ENCODE measurements around the gene ZDHHC16. TPM values are rescaled to one million over a fixed set of nuclear protein-coding genes. Genes with fewer than 3 reads are reported as not detected.

The ZDHHC16 gene
- total RNA-seq, 1 donor from 2014 or later, result 15.2 TPM

DNA sequence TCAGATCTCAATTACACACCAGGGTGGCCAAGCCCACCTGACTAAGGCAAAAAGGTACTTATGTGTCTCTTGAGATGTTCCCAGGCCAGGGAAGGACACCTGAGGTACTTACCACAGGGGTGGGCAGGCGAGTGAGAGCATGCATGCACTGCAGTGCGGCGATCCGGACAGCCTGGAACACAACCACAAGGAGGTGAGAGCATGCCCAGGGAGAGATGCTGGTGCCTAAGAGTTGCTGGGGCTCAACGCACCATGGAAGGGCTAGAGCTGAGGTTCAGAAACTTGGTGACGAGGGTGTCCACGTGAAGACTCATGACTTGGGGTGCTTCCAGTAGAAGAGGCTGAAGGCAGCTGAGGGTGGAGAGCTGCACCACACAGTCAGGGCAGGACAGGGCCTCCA is 13.1 kb downstream of the ZDHHC16 start:
- no peak overlapping the region for H3K27ac ChIP-seq
- no peaks in the 10 kb centered on the region for H3K9me3 ChIP-seq (ENCODE audit: low read depth)
- no peak for TF ChIP-seq EZH2phosphoT487 (IDR thresholded peaks at IDR 0.05)
- TF ChIP-seq, protein P1, sequence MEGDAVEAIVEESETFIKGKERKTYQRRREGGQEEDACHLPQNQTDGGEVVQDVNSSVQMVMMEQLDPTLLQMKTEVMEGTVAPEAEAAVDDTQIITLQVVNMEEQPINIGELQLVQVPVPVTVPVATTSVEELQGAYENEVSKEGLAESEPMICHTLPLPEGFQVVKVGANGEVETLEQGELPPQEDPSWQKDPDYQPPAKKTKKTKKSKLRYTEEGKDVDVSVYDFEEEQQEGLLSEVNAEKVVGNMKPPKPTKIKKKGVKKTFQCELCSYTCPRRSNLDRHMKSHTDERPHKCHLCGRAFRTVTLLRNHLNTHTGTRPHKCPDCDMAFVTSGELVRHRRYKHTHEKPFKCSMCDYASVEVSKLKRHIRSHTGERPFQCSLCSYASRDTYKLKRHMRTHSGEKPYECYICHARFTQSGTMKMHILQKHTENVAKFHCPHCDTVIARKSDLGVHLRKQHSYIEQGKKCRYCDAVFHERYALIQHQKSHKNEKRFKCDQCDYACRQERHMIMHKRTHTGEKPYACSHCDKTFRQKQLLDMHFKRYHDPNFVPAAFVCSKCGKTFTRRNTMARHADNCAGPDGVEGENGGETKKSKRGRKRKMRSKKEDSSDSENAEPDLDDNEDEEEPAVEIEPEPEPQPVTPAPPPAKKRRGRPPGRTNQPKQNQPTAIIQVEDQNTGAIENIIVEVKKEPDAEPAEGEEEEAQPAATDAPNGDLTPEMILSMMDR (IDR thresholded peaks at IDR 0.05), result no peak
- TF ChIP-seq EZH2 (IDR thresholded peaks at IDR 0.05), result no peak
- peaks cover 7% of the 10 kb centered on the region for H3K36me3 ChIP-seq
- H3K27ac Mint-ChIP-seq, result peak overlapping the region; percentile 40
- no peaks in the 10 kb centered on the region for H3K9me3 Mint-ChIP-seq
- peaks cover 5% of the 10 kb centered on the region for H3K27me3 Mint-ChIP-seq (ENCODE audit: insufficient read depth, low read depth)
- no peaks in the 10 kb centered on the region for H3K79me2 ChIP-seq (ENCODE audit: low read depth)
- no peak overlapping the region for H2AFZ ChIP-seq (replicated peaks)
- H3F3A ChIP-seq (ENCODE audit: low read depth), result peaks cover 26% of the 10 kb centered on the region
- peaks cover 37% of the 10 kb centered on the region for H3K36me3 Mint-ChIP-seq
- no peaks in the 10 kb centered on the region for H3K4me1 Mint-ChIP-seq
- H3K4me3 Mint-ChIP-seq, result no peak overlapping the region
- no peak overlapping the region for H3K4me3 ChIP-seq
- no peaks in the 10 kb centered on the region for H3K4me1 ChIP-seq
- no peak overlapping the region for H3K4me2 ChIP-seq
- no peak overlapping the region for H3K9ac ChIP-seq
- peaks cover 11% of the 10 kb centered on the region for H4K20me1 ChIP-seq (ENCODE audit: low read depth)
- no peaks in the 10 kb centered on the region for H3K27me3 ChIP-seq
- no peak for DNase-seq (ENCODE audit: low spot score)

DNA sequence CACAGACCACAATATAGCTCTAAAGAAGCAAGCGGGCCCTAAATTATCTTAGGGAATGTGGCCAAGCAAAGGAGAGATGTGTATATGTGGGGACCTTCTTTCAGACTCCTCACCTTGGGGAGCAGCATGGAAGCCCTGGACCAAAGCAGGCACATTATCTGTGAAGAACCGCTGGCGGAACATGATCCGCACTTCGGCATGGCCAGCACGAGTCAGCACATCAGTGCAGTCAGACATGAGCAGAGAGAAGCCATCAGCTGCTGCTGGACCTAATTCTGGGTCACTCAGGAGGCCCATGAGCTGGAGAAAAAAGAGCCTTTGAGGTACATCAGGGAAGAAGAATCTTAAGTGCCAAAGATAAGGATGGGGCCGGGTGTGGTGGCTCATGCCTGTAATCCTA is 14.0 kb downstream of the ZDHHC16 start:
- no peaks in the 10 kb centered on the region for H3K9me3 ChIP-seq (ENCODE audit: low read depth)
- H3K9ac ChIP-seq, result no peak overlapping the region
- H3F3A ChIP-seq (ENCODE audit: low read depth), result peaks cover 30% of the 10 kb centered on the region
- H3K4me1 Mint-ChIP-seq, result no peaks in the 10 kb centered on the region
- no peak overlapping the region for H3K27ac ChIP-seq
- H3K27ac Mint-ChIP-seq, result peak overlapping the region; percentile 40
- peaks cover 33% of the 10 kb centered on the region for H3K36me3 Mint-ChIP-seq
- TF ChIP-seq EZH2 (IDR thresholded peaks at IDR 0.05) (no peak), EZH2phosphoT487 (IDR thresholded peaks at IDR 0.05) (no peak)
- TF ChIP-seq, protein P1 (IDR thresholded peaks at IDR 0.05), result no peak
- peaks cover 7% of the 10 kb centered on the region for H4K20me1 ChIP-seq (ENCODE audit: low read depth)
- no peaks in the 10 kb centered on the region for H3K79me2 ChIP-seq (ENCODE audit: low read depth)
- no peak for DNase-seq (ENCODE audit: low spot score)
- H3K27me3 Mint-ChIP-seq (ENCODE audit: insufficient read depth, low read depth), result peaks cover 5% of the 10 kb centered on the region
- H3K9me3 Mint-ChIP-seq, result no peaks in the 10 kb centered on the region
- no peak overlapping the region for H3K4me2 ChIP-seq
- peaks cover 7% of the 10 kb centered on the region for H3K36me3 ChIP-seq
- no peak overlapping the region for H3K4me3 ChIP-seq
- H3K27me3 ChIP-seq, result no peaks in the 10 kb centered on the region
- no peaks in the 10 kb centered on the region for H3K4me1 ChIP-seq
- H2AFZ ChIP-seq (replicated peaks), result no peak overlapping the region
- H3K4me3 Mint-ChIP-seq, result peak overlapping the region; percentile 5

DNA sequence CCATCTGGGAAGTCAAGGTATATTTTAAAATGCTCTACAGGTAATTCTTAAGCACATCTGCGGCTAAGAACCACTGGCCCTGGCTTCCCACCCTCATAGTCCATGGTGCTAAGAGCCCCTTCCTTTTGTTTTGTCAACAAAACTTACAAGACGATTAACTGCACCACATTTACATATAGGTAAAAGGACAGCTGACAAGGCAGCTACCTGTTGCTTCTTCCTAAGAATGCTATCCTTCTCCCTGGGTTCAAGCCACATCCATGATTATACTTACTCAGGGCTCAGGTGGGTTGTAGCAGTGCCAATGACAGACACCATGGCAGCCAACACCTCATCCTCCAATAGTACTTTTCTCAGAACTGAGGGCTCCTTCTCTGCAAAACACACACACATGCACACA is 16.3 kb downstream of the ZDHHC16 start:
- no peak overlapping the region for H3K27ac Mint-ChIP-seq
- H3K36me3 Mint-ChIP-seq, result peaks cover 28% of the 10 kb centered on the region
- no peak overlapping the region for H3K4me3 Mint-ChIP-seq
- H3K9ac ChIP-seq, result no peak overlapping the region
- TF ChIP-seq, protein P1 (IDR thresholded peaks at IDR 0.05), result no peak
- TF ChIP-seq EZH2 (IDR thresholded peaks at IDR 0.05) (no peak), EZH2phosphoT487 (IDR thresholded peaks at IDR 0.05) (no peak)
- H3K9me3 Mint-ChIP-seq, result no peaks in the 10 kb centered on the region
- no peaks in the 10 kb centered on the region for H3K4me1 ChIP-seq
- H3K27me3 ChIP-seq, result no peaks in the 10 kb centered on the region
- no peak overlapping the region for H3K27ac ChIP-seq
- H3K9me3 ChIP-seq (ENCODE audit: low read depth), result no peaks in the 10 kb centered on the region
- no peaks in the 10 kb centered on the region for H3K4me1 Mint-ChIP-seq
- no peak overlapping the region for H2AFZ ChIP-seq (replicated peaks)
- H3F3A ChIP-seq (ENCODE audit: low read depth), result peaks cover 27% of the 10 kb centered on the region
- DNase-seq (ENCODE audit: low spot score), result no peak
- H3K4me2 ChIP-seq, result no peak overlapping the region
- no peaks in the 10 kb centered on the region for H3K79me2 ChIP-seq (ENCODE audit: low read depth)
- no peaks in the 10 kb centered on the region for H4K20me1 ChIP-seq (ENCODE audit: low read depth)
- no peak overlapping the region for H3K4me3 ChIP-seq
- H3K36me3 ChIP-seq, result peaks cover 7% of the 10 kb centered on the region
- H3K27me3 Mint-ChIP-seq (ENCODE audit: insufficient read depth, low read depth), result peaks cover 2% of the 10 kb centered on the region
